K562 (cell line): ENCODE measurements around the gene PTTG2. TPM values are rescaled to one million over a fixed set of nuclear protein-coding genes. Genes with fewer than 3 reads are reported as not detected.

Experiments used
- ATAC-seq: fragments of 200-7000 bp; cut with Tn5 transposase; 3 replicates; pipeline ENCODE4 v1.9.1; 2020; ENCODE audit warnings: moderate library complexity
- BruUV-seq: library from RNA; stranded (reverse); fragments of 400-500 nt; replicated peaks from 2 replicates; lab custom pipeline; 2021; lab: Mats Ljungman, UMichigan
- CTCF ChIA-PET: fragments of 300-600 bp; formaldehyde crosslinking; extraction: SDS; loops from one replicate; lab custom pipeline; 2021; ENCODE audit warnings: low intra/inter-chr PET ratio; lab: Yijun Ruan, JAX
- POLR2A ChIA-PET: fragments of 300-600, 350-650 bp; sonication (Branson Sonifier 250); formaldehyde crosslinking; extraction: SDS; loops from one replicate; lab custom pipeline; 2021; ENCODE audit warnings: antibody characterized with exemption, inconsistent platforms; lab: Yijun Ruan, JAX
- DNase-seq, 4 experiments: peaks; one replicate each; pipeline versions ENCODE4 v3.0.0 to v3.0.0-alpha.2; 2011 to 2018; ENCODE audit warnings: low spot score in 3 of 4, mixed read lengths in 3 of 4; ENCODE audit errors: extremely low read depth in 1 of 4
- FAIRE-seq: peaks from 2 replicates; lab custom pipeline; 2011; peaks lifted over from hg19 to GRCh38; lab: Jason Lieb, UNC
- H2AFZ ChIP-seq: 2 replicates; pipeline ENCODE4 v1.6.0; 2011; ENCODE audit warnings: low read depth, low read length, control low read depth, inconsistent platforms
- H3K27ac ChIP-seq: fragments of 200-600 bp; 3 replicates; pipeline ENCODE4 v1.8.0; 2011; ENCODE audit warnings: low read depth, mild to moderate bottlenecking, control low read depth, inconsistent platforms, low read length, moderate library complexity, mixed read lengths; ENCODE audit errors: extremely low read depth
- H3K27me3 ChIP-seq, 2 experiments: fragments of 300-600 bp in 1 of 2; 2 replicates in 1 of 2; 3 replicates in 1 of 2; pipeline versions ENCODE4 v1.6.0 to v1.8.0; 2011; ENCODE audit warnings: inconsistent platforms in 2 of 2, low read length in 2 of 2, mild to moderate bottlenecking in 1 of 2, mixed read lengths in 1 of 2, moderate library complexity in 1 of 2; ENCODE audit not compliant: control insufficient read depth in 2 of 2, insufficient read depth in 2 of 2
- H3K36me3 ChIP-seq: fragments of 300-600 bp; 3 replicates; pipeline ENCODE4 v1.8.0; 2011; ENCODE audit warnings: mild to moderate bottlenecking, low read length, inconsistent platforms; ENCODE audit not compliant: control insufficient read depth, insufficient read depth
- H3K4me1 ChIP-seq, 2 experiments: fragments of 200-600 bp in 1 of 2; replicated peaks in 1 of 2; 2 replicates in 1 of 2; 3 replicates in 1 of 2; pipeline versions ENCODE4 v1.5.1 to v1.8.0; 2011; ENCODE audit warnings: inconsistent platforms in 2 of 2, low read length in 2 of 2, mild to moderate bottlenecking in 1 of 2, mixed read lengths in 1 of 2, moderate library complexity in 1 of 2; ENCODE audit not compliant: control insufficient read depth in 2 of 2, insufficient read depth in 2 of 2
- H3K4me2 ChIP-seq: 2 replicates; pipeline ENCODE4 v1.6.1; 2011; ENCODE audit warnings: low read length, control low read depth, inconsistent platforms, mixed read lengths; ENCODE audit not compliant: insufficient read depth
- H3K4me3 ChIP-seq: fragments of 200-600 bp; sonication (generic), shearing (Covaris generic); 2 replicates; pipeline ENCODE4 v1.5.1; 2016; ENCODE audit warnings: control low read depth, inconsistent platforms
- H3K79me2 ChIP-seq: fragments of 200-600 bp; 3 replicates; pipeline ENCODE4 v1.8.0; 2011; ENCODE audit warnings: low read length, inconsistent platforms; ENCODE audit not compliant: control insufficient read depth, insufficient read depth
- H3K9ac ChIP-seq, 2 experiments: 2 replicates each; pipeline versions ENCODE4 v1.6.0 to v1.6.1; 2011; ENCODE audit warnings: low read depth in 2 of 2, low read length in 2 of 2, control low read depth in 1 of 2, inconsistent platforms in 1 of 2, mild to moderate bottlenecking in 1 of 2, mixed read lengths in 1 of 2; ENCODE audit not compliant: insufficient read depth in 1 of 2
- H3K9me1 ChIP-seq: one replicate; pipeline ENCODE4 v1.6.0; 2011; ENCODE audit warnings: inconsistent platforms, mild to moderate bottlenecking, low read length, moderate library complexity; ENCODE audit not compliant: control insufficient read depth, insufficient read depth
- H3K9me3 ChIP-seq: replicated peaks from 2 replicates; pipeline ENCODE4 v1.5.1; 2011; ENCODE audit warnings: low read depth, low read length, inconsistent platforms; ENCODE audit not compliant: control insufficient read depth, insufficient read depth
- H4K20me1 ChIP-seq: replicated peaks from 2 replicates; pipeline ENCODE4 v1.6.1; 2011; ENCODE audit warnings: low read length, inconsistent platforms, mixed read lengths; ENCODE audit not compliant: control insufficient read depth, insufficient read depth
- ETV5 ChIP-seq: sonication (generic); formaldehyde crosslinking; IDR thresholded peaks from 2 replicates; pipeline ENCODE4 v1.4.0; 2020; ENCODE audit warnings: low read depth, mild to moderate bottlenecking, missing genetic modification reagents
- THAP12 ChIP-seq: fragments of 250-450 bp; sonication (Bioruptor Pico); IDR thresholded peaks from 2 replicates; pipeline ENCODE4 v1.9.0; 2021; ENCODE audit warnings: mild to moderate bottlenecking, inconsistent platforms
- WGBS: fragments of 100-300 bp; shearing (Covaris generic); methylation state at CpG from one replicate; pipeline ENCODE4 v1.1.6; 2016; ENCODE audit warnings: low coverage, mixed read lengths; ENCODE audit not compliant: insufficient coverage; ENCODE audit errors: missing lambda C conversion rate; 5-methylcytosine and 5-hydroxymethylcytosine counted together
- in situ Hi-C: fragments of 300-500 bp; cut with MboI; formaldehyde crosslinking; loops from 4 replicates; pipeline ENCODE4 v1.15.0; 2018; ENCODE audit warnings: inconsistent platforms, mixed read lengths
- intact Hi-C: fragments of 100-400 bp; cut with micrococcal nuclease; formaldehyde crosslinking; loops from 2 replicates; pipeline ENCODE4 v1.14.2; 2022
- polyA plus RNA-seq, 8 experiments: library from polyadenylated mRNA; depleted of rRNA in 4 of 8; stranded (reverse) in 5 of 8; unstranded in 3 of 8; fragments of >200 nt; fragmentation: Nextera tagmentation in 2 of 8; fragmentation: Illumina TruSeq in 1 of 8; extraction: Ambion mirVana in 2 of 8; extraction: Trizol in 1 of 8; gene quantifications; 2 replicates each; pipeline versions ENCODE4 v1.2.1 to v1.2.3, GENCODE V29; 2011 to 2014; ENCODE audit warnings: inconsistent platforms in 1 of 8, missing spikeins in 1 of 8
- total RNA-seq, 7 experiments: library from RNA; depleted of rRNA in 6 of 7; stranded (reverse); fragments of >200 nt in 6 of 7; fragmentation: Illumina TruSeq in 2 of 7; extraction: Trizol in 2 of 7; gene quantifications; 2 replicates each; pipeline versions ENCODE4 v1.2.1 to v1.2.3, GENCODE V29; 2011 to 2021; ENCODE audit warnings: low replicate concordance in 1 of 7
- TF ChIP-seq, protein P1 (sequence below): sonication (generic); IDR thresholded peaks from 2 replicates; pipeline ENCODE4 v1.6.1; 2016
- TF ChIP-seq, protein P2 (sequence below): fragments of 200-800 bp; sonication (Bioruptor generic); IDR thresholded peaks from 2 replicates; pipeline ENCODE4 v1.6.1; 2017; ENCODE audit warnings: missing genetic modification characterization, missing compliant biosample characterization

Gene PTTG2
- total and polyA plus RNA-seq, 9 of the 15 experiments (the other 6 are each of a cell fraction or from before 2014, with no cell fraction given): not detected

DNA sequence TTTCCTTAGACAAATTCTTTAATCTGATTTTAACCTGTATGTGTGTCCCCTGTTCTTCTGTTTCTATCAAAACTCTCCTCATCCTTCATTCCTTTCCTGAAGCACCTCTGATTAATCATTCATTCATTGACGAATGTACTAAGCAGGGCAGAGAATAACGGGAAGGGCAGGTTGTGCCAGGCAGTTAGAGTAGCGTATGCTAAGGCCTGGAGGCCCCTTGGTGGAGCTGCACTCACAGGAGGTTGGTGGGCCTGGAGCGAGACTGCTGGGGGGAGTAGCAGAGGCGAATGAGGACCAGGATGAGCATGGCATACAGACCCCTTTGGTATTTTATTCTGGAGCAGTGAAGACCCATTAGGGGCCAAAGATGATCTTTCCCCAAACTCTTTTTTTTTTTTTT lies 22.5 kb downstream of the PTTG2 start (continued):
- TF ChIP-seq, protein P1, sequence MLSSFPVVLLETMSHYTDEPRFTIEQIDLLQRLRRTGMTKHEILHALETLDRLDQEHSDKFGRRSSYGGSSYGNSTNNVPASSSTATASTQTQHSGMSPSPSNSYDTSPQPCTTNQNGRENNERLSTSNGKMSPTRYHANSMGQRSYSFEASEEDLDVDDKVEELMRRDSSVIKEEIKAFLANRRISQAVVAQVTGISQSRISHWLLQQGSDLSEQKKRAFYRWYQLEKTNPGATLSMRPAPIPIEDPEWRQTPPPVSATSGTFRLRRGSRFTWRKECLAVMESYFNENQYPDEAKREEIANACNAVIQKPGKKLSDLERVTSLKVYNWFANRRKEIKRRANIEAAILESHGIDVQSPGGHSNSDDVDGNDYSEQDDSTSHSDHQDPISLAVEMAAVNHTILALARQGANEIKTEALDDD: no peak

DNA sequence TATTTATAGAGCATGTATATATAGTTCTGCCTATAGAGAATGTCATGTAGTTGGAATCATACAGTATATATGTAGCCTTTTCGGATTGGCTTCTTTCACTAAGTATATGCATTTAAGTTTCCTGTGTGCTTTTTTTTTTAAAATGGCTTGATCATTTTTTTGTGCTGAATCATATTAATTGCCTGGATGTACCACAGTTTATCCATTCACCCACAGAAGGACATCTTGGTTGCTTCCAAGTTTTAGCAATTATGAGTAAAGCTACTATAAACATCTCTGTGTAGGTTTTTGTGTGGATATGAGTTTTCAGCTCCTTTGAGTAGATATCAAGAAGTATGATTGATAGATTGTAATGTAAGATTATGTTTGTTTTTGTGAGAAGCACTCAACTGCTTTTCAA lies 23.8 kb downstream of the PTTG2 start:
- Histone ChIP-seq H3K79me2 (no peaks in the 10 kb centered on the region), H3K9me1 (no peaks in the 10 kb centered on the region), H3K27me3 (peaks cover 17 to 26% of the 10 kb centered on the region in 2 experiments), H3K27ac (no peak overlapping the region), H4K20me1 (no peaks in the 10 kb centered on the region), H2AFZ (no peak overlapping the region), H3K4me2 (no peak overlapping the region), H3K36me3 (no peaks in the 10 kb centered on the region), H3K9me3 (no peaks in the 10 kb centered on the region), H3K4me3 (no peak overlapping the region), H3K9ac (no peak overlapping the region), H3K4me1 (no peaks in the 10 kb centered on the region)
- FAIRE-seq (no peak), ATAC-seq (no peak), DNase-seq (no peak)
- ChIA-PET POLR2A (no interaction called here), CTCF (no interaction called here)
- intact Hi-C loops (no loop called here), in situ Hi-C loops (no loop called here)
- TF ChIP-seq THAP12 (CRISPR knock-in tag) (no peak), ETV5 (no peak)
- TF ChIP-seq, protein P2, sequence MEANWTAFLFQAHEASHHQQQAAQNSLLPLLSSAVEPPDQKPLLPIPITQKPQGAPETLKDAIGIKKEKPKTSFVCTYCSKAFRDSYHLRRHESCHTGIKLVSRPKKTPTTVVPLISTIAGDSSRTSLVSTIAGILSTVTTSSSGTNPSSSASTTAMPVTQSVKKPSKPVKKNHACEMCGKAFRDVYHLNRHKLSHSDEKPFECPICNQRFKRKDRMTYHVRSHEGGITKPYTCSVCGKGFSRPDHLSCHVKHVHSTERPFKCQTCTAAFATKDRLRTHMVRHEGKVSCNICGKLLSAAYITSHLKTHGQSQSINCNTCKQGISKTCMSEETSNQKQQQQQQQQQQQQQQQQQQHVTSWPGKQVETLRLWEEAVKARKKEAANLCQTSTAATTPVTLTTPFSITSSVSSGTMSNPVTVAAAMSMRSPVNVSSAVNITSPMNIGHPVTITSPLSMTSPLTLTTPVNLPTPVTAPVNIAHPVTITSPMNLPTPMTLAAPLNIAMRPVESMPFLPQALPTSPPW (CRISPR knock-in tag): no peak
- WGBS: 0% methylated on average over 1 of the region's 1 CpG
- BruUV-seq: no TSS peak
